ENCODE measurements around the gene SCLY.
A peak's percentile ranks its signal among the peaks of the same experiment; 100 is the strongest.
"Not testable (repeated sequence)": the region's sequence is repeated elsewhere in the genome, so short reads cannot be mapped to it uniquely, and the experiment has no call there.

SCLY gene

GRCh38 chr2:238042090-238042489 lies 18.7 kb upstream of the SCLY start:
- no peak for DNase-seq

DNA sequence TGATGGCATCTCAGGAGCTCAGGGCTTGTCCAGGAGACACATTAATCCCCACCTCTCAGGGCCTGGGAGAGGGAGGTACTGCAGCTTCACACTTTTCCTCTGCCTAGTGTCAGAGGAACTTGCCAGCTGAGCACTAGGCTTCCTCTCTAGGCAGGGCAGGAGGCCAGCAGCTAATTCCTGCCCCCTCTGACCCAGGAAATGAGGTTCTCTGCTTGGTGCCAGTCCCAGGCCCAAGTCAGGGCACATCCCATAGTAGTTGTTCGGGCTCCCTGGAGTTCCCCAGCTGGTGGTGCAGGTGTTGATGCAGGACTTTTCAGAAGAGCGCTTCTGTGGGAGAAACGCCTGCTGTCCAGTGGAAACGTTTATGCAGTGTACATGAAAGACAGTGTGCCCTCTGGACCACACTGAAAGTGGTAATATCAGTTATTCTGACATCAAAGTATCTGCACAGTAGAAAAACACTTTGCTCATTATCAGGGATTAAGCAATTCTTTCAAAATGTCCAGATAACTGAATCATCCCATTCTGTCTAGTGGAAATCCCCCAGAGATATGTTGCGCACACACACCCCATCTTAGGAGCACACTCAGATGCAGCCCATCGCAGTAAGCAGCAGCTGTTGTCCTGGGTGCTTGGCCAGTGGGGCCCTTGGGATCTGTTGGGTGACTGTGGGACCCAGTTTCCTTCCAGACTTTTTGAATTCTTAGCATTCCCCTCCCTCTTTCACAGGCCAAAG lies 17.8 kb upstream of the SCLY start:
- no peak for DNase-seq

DNA sequence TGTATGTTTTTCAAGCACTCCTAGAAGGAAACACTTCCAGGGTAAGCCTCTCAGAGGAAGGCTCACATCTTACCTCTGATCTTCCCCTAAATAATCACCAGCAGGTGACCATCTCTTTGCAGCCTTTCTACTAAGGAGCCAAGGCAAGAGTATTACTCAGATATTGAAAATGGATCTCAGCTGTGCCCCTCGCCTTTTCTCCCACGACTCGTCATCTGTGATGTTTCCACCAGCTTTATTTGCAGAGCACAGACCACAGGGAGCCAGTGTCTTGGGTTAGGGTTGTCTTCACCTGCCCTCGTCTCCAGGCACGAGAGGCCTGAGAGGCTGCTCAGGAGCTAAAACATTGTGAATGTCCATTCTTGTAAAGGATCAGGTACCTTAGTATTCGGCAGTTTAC lies 16.9 kb upstream of the SCLY start:
- no peak for DNase-seq

DNA sequence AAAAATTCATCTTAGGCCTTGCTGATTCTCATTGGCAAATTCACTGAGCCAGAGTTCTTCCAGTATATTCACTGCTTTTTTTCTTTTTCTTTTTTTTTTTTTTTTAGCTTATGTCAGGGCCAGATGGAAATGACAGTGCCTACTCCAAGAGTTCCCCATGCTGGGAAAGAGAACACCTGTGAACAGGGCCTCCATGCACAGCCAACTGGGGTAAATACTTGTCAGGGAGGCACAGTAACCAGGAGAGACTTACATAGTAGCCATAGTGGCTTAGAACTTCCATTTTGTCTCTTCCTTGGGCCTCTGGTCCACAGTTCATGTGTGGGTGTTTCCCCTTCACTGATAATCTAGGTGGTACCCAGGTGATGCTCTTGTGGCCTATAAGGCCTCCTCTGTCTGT lies 15.2 kb upstream of the SCLY start:
- DNase-seq: no peak

DNA sequence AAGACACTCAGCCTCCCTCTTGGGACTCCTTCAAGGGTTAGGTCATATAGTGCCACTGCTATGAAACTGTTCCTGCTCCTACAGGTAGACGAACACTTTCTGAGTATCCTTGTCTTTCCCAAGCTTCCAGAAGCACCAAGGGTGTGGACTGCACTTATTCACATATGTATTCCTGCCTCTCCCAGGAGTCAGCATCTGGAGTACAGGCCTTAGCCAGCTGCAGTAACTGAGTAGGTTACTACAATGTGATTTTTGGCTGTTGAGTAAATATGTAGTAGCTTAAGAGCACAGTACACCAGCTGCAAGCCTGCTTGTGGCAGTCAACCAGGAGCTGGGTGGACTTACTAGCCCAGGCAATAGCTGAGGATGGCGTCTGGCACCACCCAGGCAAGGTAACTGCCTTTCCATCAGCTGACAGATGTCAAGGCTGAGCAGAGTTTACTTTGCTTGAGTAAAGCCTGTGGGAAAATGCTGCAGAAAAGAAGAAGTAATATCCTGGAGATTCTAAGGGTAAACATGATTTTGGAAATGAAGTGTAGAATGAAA lies 14.0 kb upstream of the SCLY start:
- DNase-seq: no peak

DNA sequence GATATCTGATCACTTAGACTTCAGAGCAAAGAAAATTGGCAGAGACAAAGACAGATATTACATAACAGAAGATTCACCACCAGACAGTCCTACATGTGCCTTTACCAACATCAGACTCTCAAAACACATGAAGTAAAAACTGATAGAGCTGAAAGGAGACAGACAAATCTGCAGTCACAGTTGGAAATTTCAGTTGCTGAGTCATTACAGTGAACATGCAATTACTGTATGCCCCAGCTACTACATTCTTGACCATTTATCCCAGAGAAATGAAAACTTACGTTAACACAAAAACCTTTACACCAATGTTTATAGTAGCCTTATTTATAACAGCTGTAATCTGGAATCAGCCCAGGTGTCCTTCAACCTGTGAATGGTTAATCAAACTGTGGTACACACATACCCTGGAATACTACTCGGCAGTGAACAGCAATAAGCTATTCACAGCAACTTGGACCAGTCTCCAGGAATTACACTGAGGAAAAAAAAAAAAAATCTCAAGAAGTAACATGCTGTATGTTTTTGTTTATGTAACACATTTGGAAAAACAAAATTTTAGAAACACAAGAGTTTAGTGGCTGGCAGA lies 7.5 kb upstream of the SCLY start:
- no peak for DNase-seq

DNA sequence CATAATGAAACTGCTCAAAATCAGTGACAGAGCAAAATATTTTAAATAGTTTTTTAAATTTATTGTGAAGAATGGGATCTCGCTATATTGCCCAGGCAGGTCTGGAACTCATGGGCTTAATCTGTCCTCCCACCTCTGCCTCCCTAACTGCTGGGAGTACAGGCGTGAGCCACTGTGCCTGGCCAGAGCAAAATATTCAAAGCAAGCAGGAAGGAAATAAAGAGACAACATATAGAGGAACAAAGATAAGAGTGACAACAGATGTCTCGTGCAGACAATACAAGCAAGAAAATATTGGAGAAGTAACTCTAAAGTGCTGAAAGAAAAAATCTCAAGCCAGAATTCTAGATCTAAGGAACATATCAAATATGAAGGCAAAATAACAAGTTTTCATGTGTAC lies 5.0 kb upstream of the SCLY start:
- DNase-seq: no peak

DNA sequence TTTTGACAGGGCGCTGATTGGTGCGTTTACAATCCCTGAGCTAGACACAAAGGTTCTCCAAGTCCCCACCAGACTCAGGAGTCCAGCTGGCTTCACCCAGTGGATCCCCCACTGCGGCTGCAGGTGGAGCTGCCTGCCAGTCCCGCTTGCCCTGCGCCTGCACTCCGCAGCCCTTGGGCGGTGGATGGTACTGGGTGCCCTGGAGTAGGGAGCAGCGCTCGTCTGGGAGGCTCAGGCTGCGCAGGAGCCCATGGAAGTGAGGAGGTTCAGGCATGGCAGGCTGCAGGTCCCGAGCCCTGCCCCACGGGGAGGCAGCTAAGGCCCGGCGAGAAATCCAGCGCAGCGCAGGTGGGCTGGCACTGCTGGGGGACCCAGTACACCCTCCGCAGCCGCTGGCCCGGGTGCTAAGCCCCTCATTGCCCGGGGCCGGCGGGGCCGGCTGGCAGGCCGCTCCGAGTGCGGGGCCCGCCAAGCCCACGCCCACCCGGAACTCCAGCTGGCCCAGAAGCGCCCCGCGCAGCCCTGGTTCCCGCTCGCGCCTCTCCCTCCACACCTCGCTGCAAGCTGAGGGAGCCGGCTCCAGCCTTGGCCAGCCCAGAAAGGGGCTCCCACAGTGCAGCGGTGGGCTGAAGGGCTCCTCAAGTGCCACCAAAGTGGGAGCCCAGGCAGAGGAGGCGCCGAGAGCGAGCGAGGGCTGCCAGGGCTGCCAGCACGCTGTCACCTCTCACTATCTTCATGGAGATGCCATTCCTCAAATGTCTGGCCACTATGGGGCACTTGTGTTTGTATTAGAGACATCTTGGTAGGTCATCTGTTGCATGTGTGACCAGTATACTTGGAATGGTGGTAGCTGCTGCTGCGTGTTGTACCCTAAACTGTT lies 2.9 kb upstream of the SCLY start:
- not testable (repeated sequence) for DNase-seq

DNA sequence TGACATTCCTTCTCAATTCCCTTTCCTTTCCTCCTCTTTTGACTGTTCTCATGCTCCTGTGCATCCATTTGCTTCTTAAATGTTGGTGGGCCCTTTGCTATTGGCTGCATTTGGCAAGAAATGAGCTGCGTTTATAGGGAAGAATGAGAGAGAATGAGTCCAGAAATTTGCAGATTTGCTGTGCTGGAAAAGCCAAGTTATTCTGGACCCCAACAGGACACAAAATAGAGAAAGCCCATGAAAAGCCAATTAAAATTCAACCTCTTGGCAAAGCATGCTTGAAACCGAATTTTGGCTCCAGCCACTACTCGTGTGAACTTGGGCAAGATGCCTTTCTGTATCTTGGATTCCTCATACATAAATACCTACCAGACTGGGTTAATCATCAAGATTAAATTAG lies 1.3 kb upstream of the SCLY start:
- no peak for DNase-seq

- DNase-seq: no peak
These were observed 682 bp upstream of the SCLY start for GRCh38 chr2:238060096-238060541.

GRCh38 chr2:238061315-238062202 lies 758 bp downstream of the SCLY start:
- peak; percentile 45 for DNase-seq

- DNase-seq: no peak
These were observed 2.8 kb downstream of the SCLY start for GRCh38 chr2:238063414-238064189.

GRCh38 chr2:238064376-238064775 lies 3.6 kb downstream of the SCLY start:
- no peak for DNase-seq

DNA sequence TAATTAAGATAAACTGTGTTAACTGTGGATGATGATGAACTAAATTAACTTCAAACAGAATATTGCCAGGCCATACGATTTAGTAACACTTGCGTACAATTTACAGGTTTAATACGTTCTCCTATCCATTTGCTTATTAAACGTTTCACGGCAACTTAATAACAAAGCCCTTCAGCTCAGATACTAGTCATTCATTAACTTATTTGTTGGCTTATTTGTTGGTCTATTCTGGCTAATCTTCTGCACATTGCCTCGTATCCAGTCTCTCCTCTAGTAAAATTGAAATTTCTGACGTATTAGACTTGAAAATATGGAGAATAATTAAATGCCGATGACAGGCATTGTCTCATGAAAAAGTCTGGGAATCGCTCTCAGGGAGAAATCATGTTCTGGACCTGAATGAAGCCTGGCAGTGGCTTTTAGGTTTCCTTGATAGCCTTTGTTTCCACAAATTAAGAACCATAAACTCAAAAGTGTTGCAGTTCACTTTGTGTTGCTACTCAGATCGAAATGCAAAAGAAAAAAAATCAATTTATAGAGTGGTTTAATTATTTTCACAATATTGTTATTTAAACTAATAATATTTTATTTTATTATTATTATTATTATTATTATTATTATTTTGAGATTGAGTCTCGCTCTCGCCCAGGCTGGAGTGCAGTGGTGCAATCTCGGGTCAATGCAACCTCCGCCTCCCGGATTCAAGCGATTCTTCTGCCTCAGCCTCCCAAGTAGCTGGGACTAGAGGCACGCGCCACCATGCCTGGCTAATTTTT lies 4.5 kb downstream of the SCLY start:
- DNase-seq: no peak

DNA sequence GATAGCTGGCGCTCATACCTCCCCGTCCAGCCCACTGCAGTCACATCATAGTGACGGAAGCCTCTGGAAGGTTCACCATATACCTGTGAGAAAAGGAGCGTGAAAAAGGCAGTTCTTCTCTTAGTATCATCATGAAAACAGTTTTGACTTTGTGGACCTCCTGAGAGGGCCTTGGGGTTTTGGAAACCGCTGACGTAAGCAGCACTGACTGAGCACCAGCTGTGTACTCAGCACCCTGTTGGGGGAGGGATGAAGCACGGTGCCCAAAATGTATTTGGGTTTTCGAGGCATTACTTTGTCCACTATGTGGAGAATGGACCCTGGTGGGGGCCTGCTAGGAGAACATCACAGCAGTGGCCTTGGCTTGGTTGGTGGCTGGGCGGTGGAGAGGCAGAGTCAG lies 5.4 kb downstream of the SCLY start:
- DNase-seq: no peak

- DNase-seq: peak; percentile 22
These were observed 5.9 kb downstream of the SCLY start for GRCh38 chr2:238066718-238067117.

DNA sequence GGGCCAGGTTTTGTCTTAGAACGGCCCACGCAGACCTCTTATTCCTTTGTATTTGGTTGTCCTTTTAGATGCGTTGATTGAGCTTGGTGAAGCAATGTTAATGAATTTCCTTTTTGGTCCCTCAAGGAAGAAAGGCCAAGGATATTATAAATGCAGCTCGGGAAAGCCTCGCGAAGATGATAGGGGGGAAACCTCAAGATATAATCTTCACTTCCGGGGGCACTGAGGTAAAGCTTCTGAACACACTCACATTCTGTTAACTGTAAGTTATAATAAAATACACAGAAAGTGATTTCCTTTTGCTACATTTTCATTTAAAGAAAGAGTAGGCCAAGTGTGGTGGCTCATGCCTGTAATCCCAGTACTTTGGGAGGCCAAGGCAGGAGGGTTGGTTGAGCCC lies 7.1 kb downstream of the SCLY start:
- DNase-seq: no peak

GRCh38 chr2:238069021-238069709 lies 8.4 kb downstream of the SCLY start:
- no peak for DNase-seq

GRCh38 chr2:238069877-238070276 lies 9.1 kb downstream of the SCLY start:
- DNase-seq: no peak

- no peak for DNase-seq
These were observed 14.6 kb downstream of the SCLY start for GRCh38 chr2:238075397-238075796.
